ENCODE results near the gene ESYT2. TPM values are rescaled to one million over a fixed set of nuclear protein-coding genes. Genes with fewer than 3 reads are reported as not detected.

Gene ESYT2
- total RNA-seq, 1 experiment from 2014 or later = 39.0 TPM

DNA sequence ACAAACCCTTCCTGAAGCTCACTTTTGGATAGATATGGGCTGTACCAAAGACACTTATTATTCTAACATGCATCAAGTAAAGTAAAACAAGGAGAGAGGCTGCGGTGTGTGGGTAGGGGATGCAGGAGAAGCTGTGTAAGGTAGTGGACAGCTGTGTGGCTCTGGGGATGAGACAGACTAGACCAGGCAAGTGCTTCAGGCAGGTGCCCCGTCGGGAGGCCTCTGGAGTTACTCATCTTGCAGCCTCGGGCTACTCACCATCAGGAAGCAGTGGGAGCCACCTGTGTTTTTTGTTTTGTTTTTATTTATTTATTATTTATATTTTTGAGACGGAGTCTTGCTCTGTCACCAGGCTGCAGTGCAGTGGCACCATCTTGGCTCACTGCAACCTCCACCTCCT is 75.4 kb downstream of the ESYT2 start:
- Mint-ChIP-seq H3K27ac (no peak overlapping the region), H3K4me1 (peaks cover 4% of the 10 kb centered on the region in 2 experiments; a peak in 3 of 4 replicates), H3K4me3 (no peak overlapping the region), H3K36me3 (ENCODE audit: insufficient read depth in 1 of 3, low read depth in 3 of 3) (peaks cover 4 to 40% (median 28%) of the 10 kb centered on the region in 3 experiments; a peak in 6 of 7 replicates), H3K9me3 (no peaks in the 10 kb centered on the region), H3K27me3 (ENCODE audit: low read depth) (no peaks in the 10 kb centered on the region)
- Histone ChIP-seq H2BK5ac (ENCODE audit: insufficient read length, low read length) (no peak overlapping the region), H4K8ac (replicated peaks; ENCODE audit: insufficient read length, low read depth, low read length) (no peak overlapping the region), H3K4me2 (ENCODE audit: insufficient read depth, insufficient read length, low read length) (no peak overlapping the region), H3K9me3 (ENCODE audit: control insufficient read depth, low read depth, low read length) (no peaks in the 10 kb centered on the region), H2BK120ac (ENCODE audit: low read depth, low read length, poor library complexity, severe bottlenecking) (no peak overlapping the region), H2BK12ac (ENCODE audit: insufficient read length, low read depth, low read length) (no peak overlapping the region), H3K18ac (ENCODE audit: insufficient read length, low read depth, low read length) (no peak overlapping the region), H3K23ac (ENCODE audit: insufficient read length, low read depth, low read length) (no peak overlapping the region), H3K79me1 (ENCODE audit: insufficient read depth, low read depth, low read length, poor library complexity, severe bottlenecking) (no peaks in the 10 kb centered on the region), H2BK20ac (ENCODE audit: low read depth, low read length, poor library complexity, severe bottlenecking) (no peak overlapping the region), H3K23me2 (ENCODE audit: insufficient read length, low read depth, low read length, poor library complexity, severe bottlenecking) (no peaks in the 10 kb centered on the region), H4K5ac (ENCODE audit: insufficient read length, low read depth, low read length) (no peak overlapping the region), H4K91ac (ENCODE audit: insufficient read length, low read depth, low read length) (no peak overlapping the region), H3T11ph (ENCODE audit: low read length) (no peak overlapping the region), H3K56ac (ENCODE audit: insufficient read length, low read depth, low read length) (no peak overlapping the region), H2BK15ac (ENCODE audit: low read depth, low read length) (no peak overlapping the region), H3K27me3 (ENCODE audit: insufficient read depth, low read length) (no peaks in the 10 kb centered on the region), H3K79me2 (ENCODE audit: insufficient read depth, low read length) (no peaks in the 10 kb centered on the region), H3K4ac (ENCODE audit: low read depth, low read length) (no peak overlapping the region), H3K14ac (ENCODE audit: insufficient read depth, low read length) (no peak overlapping the region), H3K27ac (ENCODE audit: insufficient read length, low read depth, low read length) (no peak overlapping the region), H3K4me1 (ENCODE audit: insufficient read depth, low read length) (no peaks in the 10 kb centered on the region), H2AK5ac (ENCODE audit: insufficient read length, low read length) (no peak overlapping the region), H4K20me1 (ENCODE audit: control insufficient read depth, insufficient read depth, insufficient read length) (no peaks in the 10 kb centered on the region), H2AFZ (ENCODE audit: low read length) (no peak overlapping the region), H3K9ac (ENCODE audit: extremely low read depth, insufficient read length, low read length) (no peak overlapping the region)
- no CpG with 5 or more reads among the region's 5 CpGs for WGBS (ENCODE audit: extremely low coverage, insufficient read length, low lambda C conversion rate)
- no peak for DNase-seq
- TF ChIP-seq, protein P1, sequence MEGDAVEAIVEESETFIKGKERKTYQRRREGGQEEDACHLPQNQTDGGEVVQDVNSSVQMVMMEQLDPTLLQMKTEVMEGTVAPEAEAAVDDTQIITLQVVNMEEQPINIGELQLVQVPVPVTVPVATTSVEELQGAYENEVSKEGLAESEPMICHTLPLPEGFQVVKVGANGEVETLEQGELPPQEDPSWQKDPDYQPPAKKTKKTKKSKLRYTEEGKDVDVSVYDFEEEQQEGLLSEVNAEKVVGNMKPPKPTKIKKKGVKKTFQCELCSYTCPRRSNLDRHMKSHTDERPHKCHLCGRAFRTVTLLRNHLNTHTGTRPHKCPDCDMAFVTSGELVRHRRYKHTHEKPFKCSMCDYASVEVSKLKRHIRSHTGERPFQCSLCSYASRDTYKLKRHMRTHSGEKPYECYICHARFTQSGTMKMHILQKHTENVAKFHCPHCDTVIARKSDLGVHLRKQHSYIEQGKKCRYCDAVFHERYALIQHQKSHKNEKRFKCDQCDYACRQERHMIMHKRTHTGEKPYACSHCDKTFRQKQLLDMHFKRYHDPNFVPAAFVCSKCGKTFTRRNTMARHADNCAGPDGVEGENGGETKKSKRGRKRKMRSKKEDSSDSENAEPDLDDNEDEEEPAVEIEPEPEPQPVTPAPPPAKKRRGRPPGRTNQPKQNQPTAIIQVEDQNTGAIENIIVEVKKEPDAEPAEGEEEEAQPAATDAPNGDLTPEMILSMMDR (conservative IDR thresholded peaks at IDR 0.05) = no peak
